NCI-H1436 (cell line): ENCODE results near the gene PLCL2.
"Not testable (repeated sequence)": the region's sequence is repeated elsewhere in the genome, so short reads cannot be mapped to it uniquely, and the experiment has no call there.

Experiments used
- DNase-seq: peaks from one replicate; lab custom pipeline; 2025; lab: John Stamatoyannopoulos, UW

Gene PLCL2

GRCh38 chr3:16917256-16917935 lies 32.6 kb downstream of the PLCL2 start:
- no peak for DNase-seq

DNA sequence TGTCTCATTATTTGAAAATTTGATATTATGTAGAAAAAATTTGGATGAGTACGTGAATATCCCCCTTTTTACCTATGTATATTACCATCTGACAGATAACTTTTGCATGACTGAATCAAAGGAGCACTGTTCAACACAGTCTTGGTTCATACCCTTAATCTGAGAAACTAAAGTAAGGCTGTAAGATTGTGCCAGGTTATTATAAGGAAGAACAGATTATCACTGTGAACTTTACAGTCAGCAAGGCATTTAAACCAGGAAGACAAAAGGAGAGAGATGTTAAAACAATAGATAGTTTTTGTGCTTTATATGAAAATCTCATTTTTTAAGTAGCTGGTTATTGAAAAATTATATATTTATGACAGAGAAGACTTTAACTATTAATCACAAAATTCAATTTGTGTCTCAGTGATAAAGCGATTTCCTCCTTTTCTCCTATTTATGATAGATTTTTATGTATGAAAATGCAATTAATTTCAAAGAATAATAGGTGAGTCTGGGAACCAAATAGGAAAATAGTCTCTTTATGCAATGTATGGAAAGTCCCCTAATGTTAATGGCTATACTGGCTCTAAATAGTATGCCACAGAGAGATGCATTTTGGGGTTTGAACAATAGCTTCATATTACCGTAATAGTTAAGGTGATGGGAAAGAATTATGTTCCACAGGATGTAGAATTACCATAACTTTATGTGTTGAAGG lies 33.4 kb downstream of the PLCL2 start:
- DNase-seq: no peak

- no peak for DNase-seq
These were observed 33.9 kb downstream of the PLCL2 start for GRCh38 chr3:16918683-16919025.

DNA sequence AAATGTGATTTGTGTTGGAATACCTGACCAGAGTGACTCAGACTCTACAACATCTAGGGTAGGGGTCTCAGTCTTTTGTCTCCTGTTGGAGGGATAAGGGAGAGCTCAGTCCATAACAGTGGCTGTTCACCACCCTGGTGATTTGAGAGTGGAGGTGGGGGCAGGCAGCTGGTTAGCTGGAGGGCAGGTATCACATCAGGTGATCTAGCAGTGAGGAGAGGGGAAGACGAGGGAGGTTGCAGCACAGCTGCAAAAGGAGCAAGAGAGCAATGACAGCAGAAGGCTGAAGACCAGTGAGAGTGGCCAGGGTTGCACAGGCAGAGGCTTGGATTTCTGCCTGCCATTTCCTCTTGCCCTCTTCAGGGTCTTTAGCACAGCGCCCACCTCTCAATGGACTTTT lies 38.4 kb downstream of the PLCL2 start:
- no peak for DNase-seq

DNA sequence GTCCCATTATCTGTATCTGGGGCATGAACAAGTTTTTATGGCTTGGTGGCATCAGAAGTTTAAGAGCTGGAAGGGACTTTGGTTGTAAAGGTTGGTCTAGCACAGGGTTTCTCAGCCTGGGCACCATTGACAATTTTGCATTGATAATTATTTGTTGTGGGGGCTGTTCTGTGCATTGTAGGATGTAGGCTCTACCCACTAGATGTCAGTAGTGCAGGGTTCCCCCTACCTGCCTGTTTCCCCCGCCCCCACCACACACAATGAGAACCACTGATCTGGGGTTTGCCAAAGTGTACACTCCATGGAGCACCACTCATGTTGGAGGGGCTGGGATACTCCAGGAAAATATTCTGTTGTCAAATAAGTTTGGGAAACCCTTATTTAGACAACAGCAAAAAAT lies 42.7 kb downstream of the PLCL2 start:
- no peak for DNase-seq

DNA sequence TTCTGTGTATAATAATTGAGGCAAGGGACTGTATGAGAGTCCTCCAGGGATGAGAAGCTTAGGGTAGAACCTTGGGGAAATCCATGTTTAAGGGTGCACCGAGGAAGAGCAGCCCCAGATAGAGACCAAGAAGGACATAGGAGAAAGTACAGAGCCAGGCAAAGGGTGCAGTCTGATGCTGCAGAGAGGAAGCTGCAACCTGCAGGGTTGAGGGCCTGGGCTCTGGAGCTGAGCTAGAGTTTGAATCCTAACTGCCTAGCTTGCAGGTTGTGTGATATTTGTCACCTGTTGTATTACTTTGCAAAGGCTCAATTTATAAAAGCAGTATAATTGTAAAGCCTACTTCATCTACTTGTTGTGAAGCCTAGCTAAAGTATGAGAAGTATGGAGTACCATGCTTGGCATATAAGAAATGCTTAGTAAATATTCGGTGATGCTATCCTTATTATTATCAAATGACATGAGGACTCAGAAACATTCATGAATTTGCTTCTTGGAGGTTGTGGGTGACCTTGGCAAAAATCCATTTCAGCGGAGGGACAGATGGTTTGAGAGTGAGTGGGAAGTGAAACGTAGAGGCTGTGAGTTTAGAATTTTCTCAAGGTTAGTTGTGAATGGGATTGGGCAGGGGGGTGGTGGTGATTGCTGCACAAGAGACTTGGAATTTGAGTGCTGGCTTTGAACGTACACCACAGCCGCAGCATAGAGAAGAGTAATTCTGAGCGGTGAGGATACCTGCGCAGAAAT lies 43.8 kb downstream of the PLCL2 start:
- no peak for DNase-seq

DNA sequence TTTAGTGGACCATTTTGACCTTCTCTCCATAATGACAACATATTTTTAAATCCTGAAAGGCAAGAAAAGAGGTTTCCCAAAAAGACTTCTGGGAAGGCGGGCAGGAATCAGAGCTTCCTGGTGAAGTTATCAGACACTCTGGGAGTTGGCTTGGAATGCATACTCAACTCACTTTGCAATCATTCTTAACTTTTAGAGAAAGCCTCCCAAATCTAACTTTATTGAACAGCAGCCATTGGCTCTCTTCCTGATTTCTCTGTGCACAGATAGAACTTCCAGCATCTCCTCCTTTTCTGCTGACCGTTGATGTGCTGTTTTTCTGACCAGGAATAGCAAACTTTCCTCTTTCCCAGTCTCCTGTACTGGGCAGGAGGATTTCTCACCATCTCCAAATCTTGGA lies 44.6 kb downstream of the PLCL2 start:
- DNase-seq: no peak

- DNase-seq: no peak
These were observed 48.1 kb downstream of the PLCL2 start for GRCh38 chr3:16932877-16933276.

DNA sequence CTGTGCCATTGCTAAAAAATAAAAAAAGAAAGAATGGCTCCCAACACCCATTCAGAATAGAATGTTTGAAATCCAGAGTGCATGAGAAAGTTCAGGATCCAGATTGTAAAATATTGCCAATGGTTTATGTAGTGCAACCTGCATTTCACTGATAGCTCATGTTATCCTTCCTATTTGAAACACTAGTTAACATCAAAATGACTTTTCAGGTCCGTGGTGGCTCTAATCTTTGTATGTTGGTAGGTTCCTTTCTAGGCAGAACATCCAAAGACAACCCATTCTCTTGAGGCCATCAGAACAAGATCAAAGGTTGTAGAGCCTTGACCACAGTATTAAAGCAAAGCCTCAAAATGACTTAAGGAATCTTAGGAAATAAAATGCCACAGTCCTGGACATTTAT lies 51.0 kb downstream of the PLCL2 start:
- no peak for DNase-seq

GRCh38 chr3:16936233-16936632 lies 51.5 kb downstream of the PLCL2 start:
- DNase-seq: no peak

DNA sequence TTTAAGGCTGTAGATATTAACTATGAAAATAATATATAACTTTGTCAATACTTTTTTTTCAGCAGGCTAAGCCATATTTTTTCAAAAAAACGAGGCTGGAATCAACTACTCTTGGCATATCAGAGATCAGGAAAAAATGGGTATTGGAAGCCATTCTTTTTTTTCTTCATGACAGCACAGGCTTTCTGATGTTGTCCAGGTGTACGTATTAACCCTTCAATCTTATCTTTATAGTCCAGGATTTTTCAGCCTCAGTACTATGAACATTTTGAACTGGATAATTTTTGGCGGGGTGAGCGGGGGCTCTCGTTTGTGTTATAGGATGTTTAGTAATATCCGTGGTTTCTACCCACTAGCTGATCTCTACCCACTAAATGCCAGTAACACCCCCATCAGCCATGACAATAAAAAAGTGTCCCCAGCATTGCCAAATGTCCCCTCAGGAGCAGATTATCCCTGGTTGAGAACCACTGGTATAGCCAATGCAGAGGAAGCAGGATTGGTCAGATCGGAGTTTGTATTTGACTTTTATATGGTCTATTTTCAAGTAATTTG lies 52.0 kb downstream of the PLCL2 start:
- DNase-seq: no peak

GRCh38 chr3:16937326-16937845 lies 52.6 kb downstream of the PLCL2 start:
- no peak for DNase-seq

GRCh38 chr3:16940769-16941700 lies 56.3 kb downstream of the PLCL2 start:
- DNase-seq: no peak

DNA sequence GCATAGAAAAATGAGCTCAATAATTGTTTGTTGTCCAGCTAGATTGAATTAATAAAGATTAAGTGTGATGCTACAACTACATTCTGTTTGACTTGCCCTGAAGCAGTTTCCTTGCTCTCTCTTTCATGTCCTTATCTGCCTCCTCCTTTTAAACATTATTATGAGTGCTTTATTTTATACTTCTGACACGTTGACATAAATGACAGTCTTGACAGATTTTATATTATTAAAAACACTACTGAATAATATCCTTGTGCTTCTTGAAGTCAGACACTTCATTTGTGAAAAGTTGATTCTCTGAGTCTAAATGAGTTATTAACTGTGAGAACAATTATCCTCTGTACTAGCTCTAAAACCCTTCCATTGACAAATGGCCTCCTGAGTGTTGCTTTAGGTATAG lies 58.2 kb downstream of the PLCL2 start:
- DNase-seq: no peak

DNA sequence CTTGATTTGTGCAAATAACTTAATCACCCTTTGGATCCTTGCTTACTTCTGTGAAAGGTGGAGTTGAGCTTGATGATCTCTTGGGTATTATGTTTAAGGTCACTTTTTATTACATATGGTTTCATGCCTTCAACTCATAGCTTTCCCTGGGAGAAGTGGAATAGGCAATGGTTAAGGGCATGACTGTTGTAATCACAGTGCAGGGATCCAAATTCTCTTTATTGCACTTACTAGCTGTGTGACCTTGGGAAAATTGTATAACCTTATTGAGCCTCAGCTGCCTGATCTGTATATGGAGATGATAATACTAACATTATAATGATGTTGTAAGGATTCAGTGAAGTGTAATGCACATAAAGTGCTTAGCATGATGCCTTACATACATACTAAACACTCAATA lies 59.1 kb downstream of the PLCL2 start:
- DNase-seq: no peak

DNA sequence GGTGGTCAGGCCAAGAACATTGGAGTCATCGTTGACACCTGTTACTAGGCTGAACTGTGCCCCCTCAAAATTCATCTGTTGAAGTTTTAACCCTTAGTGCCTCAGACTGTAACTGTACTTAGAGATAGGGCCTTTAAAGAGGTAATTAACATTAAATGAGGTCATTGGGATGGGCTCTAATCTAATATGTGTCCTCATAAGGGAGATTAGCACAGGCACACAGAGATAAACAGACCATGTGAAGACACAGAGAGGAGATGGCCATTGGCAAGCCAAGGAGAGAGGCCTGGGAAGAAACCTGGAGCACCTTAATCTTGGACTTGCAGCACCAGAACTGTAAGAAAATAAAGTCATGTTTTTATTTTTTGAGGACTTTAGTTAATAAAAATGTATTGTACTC lies 59.6 kb downstream of the PLCL2 start:
- no peak for DNase-seq

DNA sequence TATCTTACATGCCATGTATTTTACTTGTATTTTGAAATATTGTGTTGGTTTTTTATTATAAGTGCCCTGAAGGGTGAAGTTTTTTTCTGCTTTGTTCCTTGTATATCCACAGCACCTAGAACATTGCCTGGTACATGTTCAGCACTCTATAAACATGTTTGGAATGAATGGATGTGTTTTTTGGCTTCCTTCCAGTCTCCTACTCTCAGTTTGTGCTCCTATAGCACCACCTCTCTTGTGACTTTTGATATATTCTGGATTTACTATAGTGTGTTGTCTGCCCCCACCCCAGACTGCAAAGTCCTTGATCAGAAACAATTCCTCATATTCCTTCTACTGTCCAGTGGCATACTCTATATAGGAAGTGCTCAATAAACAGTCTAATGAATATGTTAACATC lies 60.6 kb downstream of the PLCL2 start:
- DNase-seq: no peak

DNA sequence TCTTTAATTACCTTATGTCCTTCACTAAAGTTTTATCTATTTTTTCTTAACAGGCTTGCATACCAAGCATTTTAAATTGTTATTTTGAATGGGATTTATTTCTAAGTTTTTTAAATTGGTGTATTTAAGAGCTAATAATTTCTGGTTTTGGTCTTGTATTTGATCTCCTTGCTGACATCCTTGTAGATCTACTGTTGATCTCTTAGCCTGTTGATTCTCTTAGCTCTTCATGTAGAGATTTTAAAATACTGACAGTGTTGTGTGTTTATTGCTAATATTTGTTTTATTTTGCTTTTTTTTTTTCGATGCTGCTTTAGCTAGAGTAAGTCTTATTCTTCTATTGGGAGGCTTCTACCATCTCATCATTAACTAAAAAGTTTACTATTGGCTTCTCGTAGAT lies 65.5 kb downstream of the PLCL2 start:
- no peak for DNase-seq

DNA sequence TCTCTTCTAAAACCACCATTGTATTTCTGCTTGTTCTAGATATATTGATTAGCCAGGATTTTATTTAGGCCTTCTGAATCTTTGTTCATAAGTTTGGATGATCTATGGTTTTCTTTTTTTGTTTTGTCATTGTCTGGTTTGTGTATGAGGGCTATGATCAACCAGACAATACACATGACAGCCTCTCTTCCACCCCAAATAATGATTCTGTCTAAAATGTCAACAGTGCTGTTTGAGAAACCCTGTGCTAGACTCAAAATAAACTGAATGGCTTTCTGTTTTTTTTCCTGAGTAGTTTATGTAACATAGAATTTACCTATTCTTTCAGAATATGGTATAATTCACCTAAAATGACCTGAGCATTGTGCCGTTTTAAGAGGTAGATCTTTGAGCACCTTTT lies 66.1 kb downstream of the PLCL2 start:
- no peak for DNase-seq

DNA sequence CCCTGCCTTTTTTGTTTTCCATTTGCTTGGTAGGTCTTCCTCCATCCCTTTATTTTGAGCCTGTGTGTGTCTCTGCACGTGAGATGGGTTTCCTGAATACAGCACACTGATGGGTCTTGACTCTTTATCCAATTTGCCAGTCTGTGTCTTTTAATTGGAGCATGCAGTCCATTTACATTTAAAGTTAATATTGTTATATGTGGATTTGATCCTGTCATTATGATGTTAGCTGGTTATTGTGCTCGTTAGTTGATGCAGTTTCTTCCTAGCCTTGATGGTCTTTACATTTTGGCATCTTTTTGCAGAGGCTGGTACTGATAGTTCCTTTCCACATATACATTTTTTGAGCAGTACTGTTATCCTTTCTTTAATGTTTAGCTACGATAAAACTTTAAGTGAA lies 73.1 kb downstream of the PLCL2 start:
- not testable (repeated sequence) for DNase-seq

GRCh38 chr3:16960125-16960524 lies 75.4 kb downstream of the PLCL2 start:
- no peak for DNase-seq
